ENCODE data around the gene ACSM3.
A peak's percentile ranks its signal among the peaks of the same experiment; 100 is the strongest.
"Not testable (repeated sequence)": the region's sequence is repeated elsewhere in the genome, so short reads cannot be mapped to it uniquely, and the experiment has no call there.

The ACSM3 gene

DNA sequence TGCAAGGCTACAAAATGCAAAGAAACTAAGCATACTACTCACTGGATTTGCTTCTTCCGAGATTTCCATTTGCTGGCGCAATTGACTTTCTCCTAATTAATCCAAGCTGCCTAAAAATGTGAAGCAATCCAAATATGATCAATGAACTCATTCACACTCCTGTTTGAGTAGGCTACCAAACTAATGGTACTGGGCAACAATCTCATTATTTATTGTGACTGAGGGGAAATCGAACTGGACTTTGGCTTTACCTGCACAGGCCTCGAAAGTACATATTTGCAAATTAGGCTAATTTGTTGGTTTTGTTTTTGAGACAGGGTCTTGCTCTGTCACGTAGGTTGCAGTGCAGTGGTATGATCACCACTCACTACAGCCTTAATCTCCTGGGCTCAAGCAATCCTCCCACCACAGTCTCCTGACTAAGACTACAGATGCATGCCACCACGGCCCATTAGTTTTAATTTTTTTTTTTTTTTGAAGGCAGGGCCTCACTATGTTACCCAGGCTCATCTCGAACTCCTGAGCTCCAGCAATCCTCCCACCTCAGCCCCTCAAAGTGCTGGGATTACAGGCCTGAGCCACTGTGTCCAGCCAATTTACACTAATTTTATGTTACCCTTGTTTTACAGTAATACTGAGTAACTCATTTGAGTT, 39.9 kb downstream of the ACSM3 start:
- DNase-seq (ENCODE audit: extremely low read depth in 1 of 2, low read depth in 1 of 2), result no peak

DNA sequence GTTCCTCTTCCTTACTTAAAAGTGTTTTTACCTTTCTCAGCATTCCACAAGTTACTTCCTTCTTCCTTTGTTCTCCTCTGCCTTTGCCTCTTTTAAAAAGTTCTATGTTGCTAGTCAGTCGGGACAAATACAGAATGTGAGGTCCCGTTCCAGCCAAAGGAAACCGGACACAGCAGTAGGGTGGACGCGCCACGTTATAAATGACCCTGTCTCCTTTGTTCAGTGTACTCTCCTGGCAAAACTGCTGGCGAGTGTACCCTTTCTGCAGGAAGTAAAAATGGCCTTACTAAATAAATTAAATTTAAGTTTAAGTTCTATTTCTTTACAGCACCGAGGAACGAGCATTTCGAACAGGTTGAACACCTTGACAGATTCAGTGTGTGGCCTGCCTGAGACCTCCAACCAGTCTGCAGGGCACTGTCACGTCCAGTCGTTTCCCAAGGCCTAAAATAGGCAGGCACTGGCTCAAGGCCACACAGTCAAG, 41.9 kb downstream of the ACSM3 start:
- not testable (repeated sequence) for DNase-seq (ENCODE audit: extremely low read depth in 1 of 2, low read depth in 1 of 2)

DNA sequence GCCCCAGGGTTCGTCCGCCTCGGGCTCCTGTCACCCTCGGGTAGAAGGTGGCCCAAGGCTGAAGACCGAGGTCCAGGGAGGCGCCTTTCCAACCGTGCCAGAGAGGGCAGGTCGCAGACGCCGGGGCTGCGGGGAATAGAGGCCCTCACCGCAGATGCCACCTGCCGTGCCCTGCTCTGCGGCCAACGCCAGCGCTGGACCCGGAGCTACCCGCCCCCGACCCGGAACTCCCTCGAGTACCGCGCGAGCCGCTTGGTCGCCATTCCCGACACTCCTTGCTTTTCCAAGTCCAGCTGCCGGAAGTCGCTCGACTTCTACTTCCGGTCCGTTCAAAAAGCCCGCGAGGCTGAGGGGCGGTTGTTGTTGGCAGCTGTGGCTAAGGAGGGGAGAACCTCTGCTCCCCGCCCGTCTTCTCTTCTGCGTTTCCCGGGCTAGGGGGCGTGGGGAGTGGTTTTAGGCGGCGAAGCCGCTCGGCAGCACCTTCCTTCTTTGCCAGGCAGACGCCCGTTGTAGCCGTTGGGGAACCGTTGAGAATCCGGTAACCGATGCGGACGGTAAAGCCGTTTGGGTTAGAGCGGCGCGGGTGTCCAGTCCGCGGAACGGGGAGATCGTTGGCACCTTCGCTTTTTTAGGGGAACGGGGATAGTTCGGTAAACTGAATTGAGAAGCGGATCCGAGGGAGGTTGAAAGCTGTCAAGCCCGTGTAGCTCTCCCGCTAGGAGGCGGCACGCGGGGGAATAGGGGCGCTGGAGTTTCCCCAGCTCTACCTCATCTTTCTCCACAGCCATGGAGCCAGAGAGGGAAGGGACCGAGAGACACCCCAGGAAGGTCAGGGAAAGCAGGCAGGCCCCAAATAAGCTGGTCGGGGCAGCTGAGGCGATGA, 42.6 kb downstream of the ACSM3 start, which contains the start of the genes ERI2 and REXO5:
ERI2 (minus strand) TSS at position 305 of the 883 bp plus-strand sequence; CDS start at position 263, 42 bp downstream.
REXO5 (plus strand) TSS at position 360 of the 883 bp plus-strand sequence; CDS start at position 787, 427 bp downstream.
- DNase-seq (ENCODE audit: extremely low read depth in 1 of 2, low read depth in 1 of 2), result peak; percentile 37 to 55

DNA sequence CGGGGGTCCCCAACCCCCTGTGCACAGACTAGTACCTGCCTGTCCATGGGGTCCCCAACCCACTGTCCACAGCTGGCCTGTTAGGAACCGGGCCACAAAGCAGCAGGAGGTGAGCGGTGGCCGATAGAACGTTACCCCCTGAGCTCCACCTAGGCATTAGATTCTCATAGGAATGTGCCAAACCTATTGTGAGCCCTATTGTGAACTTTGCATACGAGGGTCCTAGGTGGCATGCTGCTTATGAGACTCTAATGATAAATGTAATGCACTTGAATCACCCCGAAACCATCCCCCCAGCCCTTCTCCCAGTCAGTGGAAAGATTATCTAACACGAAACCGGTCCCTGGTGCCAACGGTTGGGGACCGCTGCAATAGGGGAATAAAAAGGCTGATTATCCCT, 44.0 kb downstream of the ACSM3 start:
- no peak for DNase-seq (ENCODE audit: extremely low read depth in 1 of 2, low read depth in 1 of 2)

DNA sequence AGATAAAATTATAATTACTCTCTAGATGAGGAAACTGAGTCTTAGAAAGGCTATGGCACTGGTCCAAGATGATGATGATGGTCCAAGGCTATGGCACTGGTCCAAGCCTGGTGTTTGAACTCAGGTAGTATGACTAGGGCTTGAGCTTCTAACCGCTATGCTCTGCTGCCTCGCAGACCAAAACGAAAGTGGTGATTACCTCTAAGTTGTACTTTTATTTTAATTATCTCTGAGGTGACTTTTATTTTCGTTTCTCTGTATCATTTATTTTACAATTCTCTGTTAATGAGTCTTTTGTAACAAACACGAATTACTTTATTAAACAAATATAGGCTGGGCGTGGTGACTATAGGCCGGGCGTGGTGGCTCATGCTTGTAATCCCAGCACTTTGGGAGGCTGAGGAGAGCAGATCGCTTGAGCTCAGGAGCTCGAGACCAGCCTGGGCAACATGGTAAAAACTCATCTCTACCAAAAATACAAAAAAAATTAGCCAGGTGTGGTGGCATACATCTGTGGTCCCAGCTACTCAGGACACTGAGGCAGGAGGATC, 48.1 kb downstream of the ACSM3 start:
- DNase-seq (ENCODE audit: extremely low read depth in 1 of 2, low read depth in 1 of 2), result no peak

DNA sequence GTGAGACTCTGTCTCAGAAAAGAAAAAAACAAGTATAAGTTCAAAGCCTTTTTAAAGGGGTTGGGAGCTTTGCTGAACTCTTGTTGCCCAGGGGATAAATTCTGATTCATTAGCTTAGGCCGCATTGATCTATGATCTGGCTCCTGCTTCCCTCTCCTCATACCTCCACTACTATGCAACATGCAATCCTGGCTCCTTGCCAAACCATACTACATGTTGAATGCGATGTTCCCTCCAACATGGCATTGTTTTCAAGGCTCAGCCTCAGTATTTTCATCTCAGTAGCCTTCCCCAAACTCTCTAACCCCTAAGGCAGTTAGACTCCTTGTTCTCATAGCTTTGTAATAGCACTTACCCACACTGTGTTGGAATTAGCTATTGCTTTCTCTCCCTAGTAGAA, 48.7 kb downstream of the ACSM3 start:
- DNase-seq (ENCODE audit: extremely low read depth in 1 of 2, low read depth in 1 of 2), result no peak

DNA sequence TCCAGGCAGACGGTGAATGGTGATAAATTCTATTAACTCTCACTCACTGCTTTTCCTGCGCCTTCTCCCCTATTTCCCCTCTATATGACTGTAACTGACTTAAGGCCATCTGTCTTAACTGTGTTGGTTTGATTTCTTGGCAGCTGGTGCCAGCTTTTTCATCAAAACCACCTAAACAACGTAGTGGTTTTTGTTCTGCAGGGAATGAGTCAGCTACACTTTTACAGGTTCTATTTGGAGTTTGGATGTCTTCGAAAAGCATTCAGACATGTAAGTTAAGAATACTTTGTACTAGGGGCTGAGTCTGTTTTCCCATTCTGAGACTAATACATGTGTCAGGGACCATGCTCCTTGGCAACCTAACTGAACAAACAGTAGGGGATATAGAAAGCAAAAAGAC, 51.0 kb downstream of the ACSM3 start:
- DNase-seq (ENCODE audit: extremely low read depth in 1 of 2, low read depth in 1 of 2), result no peak

DNA sequence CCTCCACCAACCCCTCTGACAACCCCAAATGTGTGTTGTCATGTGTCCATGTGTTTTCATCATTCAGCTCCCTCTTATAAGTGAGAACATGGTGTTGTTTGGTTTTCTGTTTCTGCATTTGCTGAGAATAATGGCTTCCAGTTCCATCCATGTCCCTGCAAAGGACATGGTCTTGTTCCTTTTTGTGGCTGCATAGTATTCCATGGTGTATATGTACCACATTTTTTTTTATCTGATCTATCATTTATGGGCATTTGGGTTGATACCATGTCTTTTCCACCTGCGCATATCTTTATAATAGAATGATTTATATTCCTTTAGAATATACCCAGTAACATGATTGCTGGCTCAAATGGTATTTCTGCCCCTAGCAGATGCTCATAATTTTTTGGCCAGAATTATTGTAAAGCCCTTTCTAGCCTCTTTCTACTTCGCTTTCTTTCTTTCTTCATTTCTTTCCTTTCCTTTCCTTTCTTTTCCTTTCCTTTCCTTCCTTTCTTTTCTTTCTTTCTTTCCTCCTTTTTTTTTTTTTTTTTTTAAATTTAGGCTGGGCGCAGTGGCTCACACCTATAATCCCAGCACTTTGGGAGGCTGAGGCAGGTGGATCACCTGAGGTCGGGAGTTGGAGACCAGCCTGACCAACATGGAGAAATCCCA, 55.2 kb downstream of the ACSM3 start:
- no peak for DNase-seq (ENCODE audit: extremely low read depth in 1 of 2, low read depth in 1 of 2)

DNA sequence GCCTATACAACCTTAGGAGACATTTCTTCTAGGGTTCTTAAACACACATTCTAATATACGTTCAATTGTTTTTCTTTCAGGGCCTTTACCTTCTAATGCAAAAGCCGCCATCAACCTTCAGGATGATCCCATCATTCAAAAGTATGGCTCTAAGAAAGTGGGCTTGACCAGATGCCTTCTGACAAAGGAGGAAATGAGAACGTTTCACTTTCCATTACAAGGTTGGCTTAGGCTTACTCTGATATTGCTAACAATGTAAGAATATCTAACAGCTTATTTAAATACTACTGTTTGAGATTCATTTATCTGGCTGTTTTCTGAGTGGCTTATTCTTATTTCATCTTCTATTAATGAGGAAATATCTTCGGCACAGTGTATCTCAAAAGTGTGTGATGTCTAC, 57.9 kb downstream of the ACSM3 start:
- no peak for DNase-seq (ENCODE audit: extremely low read depth in 1 of 2, low read depth in 1 of 2)

DNA sequence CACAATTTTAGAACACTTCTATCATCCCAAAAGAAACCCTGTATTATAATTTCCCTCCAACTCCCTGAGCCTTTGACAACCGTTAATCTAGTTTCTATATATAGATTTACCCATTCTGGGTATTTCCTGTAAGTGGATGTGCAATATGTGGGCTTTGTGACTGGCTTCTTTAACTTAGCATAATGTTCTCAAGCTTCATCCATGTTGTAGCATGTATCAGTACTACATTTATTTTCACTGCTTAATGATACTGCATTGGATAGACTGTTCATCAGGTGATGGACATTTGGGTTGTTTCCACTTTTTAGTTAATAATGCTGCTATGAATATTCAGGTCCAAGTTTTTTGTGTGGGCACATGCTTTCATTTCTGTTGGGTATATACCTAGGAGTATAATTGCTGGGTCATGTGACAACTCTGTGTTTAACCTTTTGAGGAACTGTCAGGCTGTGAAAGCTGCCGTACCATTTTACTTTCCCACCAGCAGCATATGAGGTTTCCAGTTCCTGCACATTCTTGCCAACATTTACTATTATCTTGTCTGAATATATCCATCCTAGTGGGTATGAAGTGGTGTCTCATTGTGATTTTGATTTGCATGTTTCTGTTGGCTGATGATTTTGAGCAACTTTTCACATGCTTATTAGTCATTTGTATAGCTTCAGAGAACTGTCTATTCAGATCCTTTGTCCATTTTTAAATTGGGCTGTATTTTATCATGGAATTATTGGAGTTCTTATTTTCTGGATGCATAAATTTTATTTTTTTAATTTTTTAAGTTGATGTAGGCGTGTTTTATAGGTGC, 58.9 kb downstream of the ACSM3 start:
- DNase-seq (ENCODE audit: extremely low read depth in 1 of 2, low read depth in 1 of 2), result no peak

DNA sequence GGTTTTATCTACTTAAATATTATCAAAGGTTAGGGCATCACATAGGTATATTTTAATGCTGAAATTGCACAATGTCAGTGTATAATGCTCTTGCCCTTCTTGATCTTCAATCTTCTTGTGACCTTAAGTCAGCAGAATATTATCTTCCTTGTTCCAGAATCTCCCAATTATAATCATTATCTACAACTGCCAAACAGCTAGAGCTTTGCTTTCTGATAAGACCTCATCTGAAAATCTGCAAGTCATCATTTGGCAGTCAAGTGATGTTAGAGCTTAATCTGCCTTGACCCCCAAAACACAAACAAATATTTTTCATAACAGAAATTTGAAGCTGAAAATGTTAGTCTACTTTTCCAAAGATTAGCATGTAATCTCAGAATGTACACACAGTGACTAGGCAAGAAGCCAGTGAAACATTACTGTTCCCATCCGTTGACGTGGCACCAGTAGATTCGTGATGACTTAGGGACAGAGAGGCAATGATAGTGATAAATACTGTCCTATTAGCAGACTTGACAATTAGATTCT, 62.3 kb downstream of the ACSM3 start:
- DNase-seq (ENCODE audit: extremely low read depth in 1 of 2, low read depth in 1 of 2), result no peak

DNA sequence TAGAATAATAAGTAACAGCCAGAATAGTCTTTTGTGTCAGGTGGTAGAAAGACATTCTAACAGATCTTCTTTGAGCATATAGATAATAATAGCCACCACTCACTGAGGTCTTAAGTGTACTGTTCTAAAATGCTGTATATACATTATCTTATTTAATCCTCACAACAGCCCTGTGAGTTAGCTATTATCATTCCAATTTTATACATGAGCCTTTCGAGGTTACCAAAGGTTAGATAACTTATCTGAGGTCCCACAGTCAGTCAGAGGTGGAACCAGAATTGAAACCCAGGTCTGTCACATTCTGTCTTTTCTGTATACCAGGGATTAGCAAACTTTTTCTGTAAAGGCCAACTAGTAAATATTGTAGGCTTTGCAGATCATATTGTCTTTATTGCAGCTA, 65.7 kb downstream of the ACSM3 start:
- no peak for DNase-seq (ENCODE audit: extremely low read depth in 1 of 2, low read depth in 1 of 2)

DNA sequence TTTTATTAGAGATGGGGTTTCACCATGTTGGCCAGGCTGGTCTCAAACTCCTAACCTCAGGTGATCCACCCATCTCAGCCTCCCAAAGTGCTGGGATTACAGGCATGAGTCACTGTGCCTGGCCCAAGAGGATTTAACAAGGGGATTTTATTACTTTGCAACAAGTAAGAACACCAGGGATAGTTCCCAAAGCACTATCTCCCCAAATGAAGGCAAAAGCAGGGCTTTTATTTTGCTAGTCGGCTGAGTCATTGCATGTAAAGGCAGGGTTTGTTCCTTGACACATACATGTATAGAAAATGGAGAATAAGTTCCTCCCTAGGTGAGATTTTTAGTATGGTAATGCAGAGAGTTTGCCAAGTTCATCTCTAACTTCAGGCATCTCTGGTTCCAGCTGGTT, 66.6 kb downstream of the ACSM3 start:
- DNase-seq (ENCODE audit: extremely low read depth in 1 of 2, low read depth in 1 of 2), result no peak

DNA sequence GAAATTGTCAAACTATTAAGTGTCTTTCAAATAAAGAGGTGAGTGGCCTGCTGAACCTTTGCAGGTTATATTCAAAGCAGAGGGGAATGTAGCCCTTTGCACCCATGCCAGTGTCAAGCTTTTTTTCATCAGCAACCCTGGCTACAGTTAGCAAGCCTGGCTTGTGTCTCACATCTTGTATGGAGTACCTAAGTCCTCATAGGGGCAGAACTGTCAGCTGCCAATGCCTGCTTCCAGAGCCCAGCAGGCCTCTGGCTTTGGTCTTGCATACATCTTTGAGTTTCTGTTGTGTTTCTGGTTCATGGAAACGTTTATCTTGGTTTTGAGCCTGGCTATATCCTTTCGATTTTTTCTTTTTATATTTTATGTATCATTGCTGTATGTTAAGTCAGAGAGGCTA, 69.3 kb downstream of the ACSM3 start:
- no peak for DNase-seq (ENCODE audit: extremely low read depth in 1 of 2, low read depth in 1 of 2)

DNA sequence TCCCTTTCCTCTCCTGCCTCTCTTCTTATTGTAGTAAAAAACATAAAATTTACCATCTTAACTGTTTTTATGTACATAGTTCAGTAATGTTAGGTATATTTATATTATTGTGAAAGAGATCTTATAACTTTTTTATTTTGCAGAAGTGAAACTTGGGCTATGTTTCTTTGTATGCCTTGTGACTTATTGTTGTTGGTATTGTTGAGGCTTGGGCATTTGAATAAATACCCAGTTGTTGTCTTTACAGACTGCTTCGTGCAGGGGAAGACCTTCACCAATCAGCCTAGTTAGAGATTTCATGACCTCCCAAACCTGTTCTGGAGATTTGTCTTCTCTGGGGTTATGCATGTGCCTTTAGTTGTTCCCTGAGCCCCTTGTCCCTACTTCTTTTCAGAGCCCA, 74.4 kb downstream of the ACSM3 start:
- DNase-seq (ENCODE audit: extremely low read depth in 1 of 2, low read depth in 1 of 2), result no peak

DNA sequence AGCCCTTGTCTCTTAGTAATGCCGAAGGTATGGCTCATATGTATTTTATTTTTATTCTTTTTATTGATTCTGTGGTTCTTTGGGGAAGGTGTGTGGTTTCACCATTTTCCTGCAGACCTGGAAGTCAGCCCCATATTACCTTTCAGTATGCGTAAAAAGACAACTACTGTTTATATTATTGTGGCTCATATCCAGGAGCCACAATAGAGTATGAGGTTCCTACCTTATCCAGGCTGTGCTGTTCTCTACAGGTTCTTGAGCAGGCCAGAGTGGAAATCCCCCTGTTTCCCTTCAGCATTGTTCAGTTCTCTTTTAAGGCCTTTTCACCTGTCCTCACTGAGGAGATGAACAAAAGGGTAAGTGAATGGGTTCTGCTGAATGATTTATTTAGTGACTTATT, 75.7 kb downstream of the ACSM3 start:
- no peak for DNase-seq (ENCODE audit: extremely low read depth in 1 of 2, low read depth in 1 of 2)

DNA sequence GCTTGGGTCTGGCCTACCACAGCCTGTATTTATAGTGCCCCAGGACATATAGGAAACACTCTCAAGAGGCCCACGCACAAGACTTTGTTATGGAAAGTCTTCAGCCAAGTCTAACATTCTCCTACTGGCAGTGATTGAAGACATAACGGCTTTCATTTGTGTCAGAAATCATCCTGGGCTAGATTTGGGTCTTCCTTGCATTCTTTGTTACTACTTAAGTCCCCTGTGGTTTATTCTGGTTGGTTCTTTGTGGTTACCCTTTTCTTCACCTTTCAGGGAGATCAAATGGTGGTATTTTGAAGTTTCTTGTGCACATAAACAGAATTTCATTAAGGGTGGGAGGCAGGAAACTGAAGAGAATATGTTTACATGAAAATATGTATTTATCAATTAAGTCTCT, 80.2 kb downstream of the ACSM3 start:
- DNase-seq (ENCODE audit: extremely low read depth in 1 of 2, low read depth in 1 of 2), result no peak

DNA sequence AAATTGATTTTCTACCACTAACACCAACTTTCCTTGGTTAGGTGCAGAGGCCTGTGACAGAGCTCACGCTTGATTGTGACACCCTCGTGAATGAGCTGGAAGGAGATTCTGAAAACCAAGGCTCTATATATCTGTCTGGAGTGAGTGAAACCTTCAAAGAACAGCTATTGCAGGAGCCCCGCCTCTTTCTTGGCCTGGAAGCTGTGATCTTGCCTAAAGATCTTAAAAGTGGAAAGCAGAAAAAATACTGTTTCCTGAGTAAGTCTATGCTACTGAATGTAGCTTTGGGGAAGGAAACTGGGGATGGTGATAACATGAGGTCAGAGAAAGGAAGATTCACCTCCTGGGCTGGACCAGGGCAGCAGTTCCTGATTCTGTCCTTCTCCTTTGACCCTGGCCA, 80.8 kb downstream of the ACSM3 start:
- DNase-seq (ENCODE audit: extremely low read depth in 1 of 2, low read depth in 1 of 2), result no peak

DNA sequence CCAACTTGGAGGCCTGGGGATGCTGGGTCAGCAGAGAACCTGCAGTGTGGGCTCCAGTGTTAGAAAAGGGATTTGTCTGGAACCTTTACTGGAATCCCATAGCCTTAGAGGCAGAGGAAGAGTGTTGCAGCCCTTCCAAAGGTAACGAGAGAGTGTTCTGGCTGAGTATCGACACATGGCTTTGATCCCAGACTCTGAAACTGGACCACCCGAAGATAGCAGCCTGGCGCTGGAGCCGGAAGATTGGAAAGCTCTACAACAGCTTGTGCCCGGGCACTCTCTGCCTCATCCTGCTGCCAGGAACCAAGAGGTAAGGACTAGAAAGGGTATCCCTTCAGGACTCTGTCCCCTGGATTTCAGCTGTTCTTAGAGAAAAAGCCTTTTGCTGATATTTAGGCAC, 82.2 kb downstream of the ACSM3 start:
- no peak for DNase-seq (ENCODE audit: extremely low read depth in 1 of 2, low read depth in 1 of 2)

DNA sequence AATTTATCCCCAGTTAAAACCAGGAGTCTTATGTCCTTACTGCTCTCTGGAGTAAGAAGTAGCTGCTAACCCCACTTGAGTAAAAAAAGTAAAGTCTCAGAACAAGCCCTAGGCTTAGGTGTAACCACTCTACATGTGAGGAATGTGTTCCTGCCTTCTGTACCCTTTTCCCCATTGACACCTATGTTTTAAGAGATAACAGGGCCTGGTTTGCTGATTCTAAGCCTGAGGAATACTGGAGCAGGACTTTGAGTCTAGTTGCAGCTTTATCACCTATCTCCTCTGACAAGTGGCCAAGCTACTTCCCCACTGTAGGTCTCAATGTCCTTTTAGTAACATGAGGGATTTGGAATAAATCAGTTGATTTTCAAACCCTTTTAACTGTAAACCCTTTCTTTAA, 82.7 kb downstream of the ACSM3 start:
- DNase-seq (ENCODE audit: extremely low read depth in 1 of 2, low read depth in 1 of 2), result no peak
